RWPE2 (cell line): ENCODE measurements around the gene BDKRB2.

ENCODE experiments used
- ATAC-seq: fragments of 200-7000 bp; cut with Tn5 transposase; 3 replicates; pipeline ENCODE4 v1.9.1; 2021; ENCODE audit warnings: low read depth
- DNase-seq: peaks from one replicate; pipeline ENCODE4 v3.0.0-alpha.2; 2020; ENCODE audit warnings: low spot score
- H3K27ac ChIP-seq: fragments of 450-650 bp; 2 replicates; pipeline ENCODE4 v1.5.1; 2017; ENCODE audit warnings: mild to moderate bottlenecking; ENCODE audit not compliant: poor library complexity, severe bottlenecking
- H3K27me3 ChIP-seq: fragments of 250-450 bp; sonication (Bioruptor Pico); 2 replicates; pipeline ENCODE4 v1.5.1; 2021; ENCODE audit warnings: mild to moderate bottlenecking, moderate library complexity; ENCODE audit not compliant: insufficient read depth, poor library complexity, severe bottlenecking
- H3K36me3 ChIP-seq: fragments of 250-450 bp; sonication (Bioruptor Pico); 2 replicates; pipeline ENCODE4 v1.5.1; 2020; ENCODE audit warnings: low read depth, mild to moderate bottlenecking, moderate library complexity
- H3K4me1 ChIP-seq: fragments of 250-450 bp; sonication (Bioruptor Pico); 2 replicates; pipeline ENCODE4 v1.5.1; 2021; ENCODE audit warnings: mild to moderate bottlenecking, moderate library complexity; ENCODE audit not compliant: insufficient read depth, poor library complexity, severe bottlenecking
- H3K4me3 ChIP-seq: fragments of 250-450 bp; sonication (Bioruptor Pico); 2 replicates; pipeline ENCODE4 v1.5.1; 2021; ENCODE audit warnings: mild to moderate bottlenecking, moderate library complexity; ENCODE audit not compliant: severe bottlenecking
- H3K9me3 ChIP-seq: fragments of 250-450 bp; sonication (Bioruptor Pico); 2 replicates; pipeline ENCODE4 v1.5.1; 2021; ENCODE audit warnings: mild to moderate bottlenecking, moderate library complexity; ENCODE audit not compliant: severe bottlenecking
- TF ChIP-seq, protein P1 (sequence below): fragments of 450-650 bp; IDR thresholded peaks from one replicate; pipeline ENCODE4 v1.5.1; 2017; ENCODE audit warnings: mild to moderate bottlenecking, moderate library complexity; ENCODE audit not compliant: poor library complexity, severe bottlenecking

BDKRB2 gene

DNA sequence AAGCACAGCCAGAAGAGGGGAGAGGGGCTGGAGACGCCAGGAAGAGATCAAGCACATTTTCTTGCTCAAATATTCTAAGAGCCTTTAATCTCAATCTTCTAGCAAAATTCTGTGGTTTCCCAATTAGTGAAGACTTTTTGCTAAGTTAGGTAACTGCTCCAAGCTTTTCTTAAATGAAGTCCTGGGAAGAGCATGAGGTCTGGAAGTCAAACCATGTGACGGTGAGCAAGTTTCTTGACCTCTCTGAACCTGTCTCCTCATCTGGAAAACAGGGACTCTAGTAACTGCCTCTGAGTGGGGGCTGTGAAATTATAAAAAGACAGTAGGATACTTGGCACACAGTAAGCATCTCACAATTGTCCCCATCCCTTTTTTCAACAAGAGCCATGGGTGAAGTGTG, 75.5 kb downstream of the BDKRB2 start:
- H3K4me1 ChIP-seq = peaks cover 3% of the 10 kb centered on the region
- no peak overlapping the region for H3K4me3 ChIP-seq
- TF ChIP-seq, protein P1, sequence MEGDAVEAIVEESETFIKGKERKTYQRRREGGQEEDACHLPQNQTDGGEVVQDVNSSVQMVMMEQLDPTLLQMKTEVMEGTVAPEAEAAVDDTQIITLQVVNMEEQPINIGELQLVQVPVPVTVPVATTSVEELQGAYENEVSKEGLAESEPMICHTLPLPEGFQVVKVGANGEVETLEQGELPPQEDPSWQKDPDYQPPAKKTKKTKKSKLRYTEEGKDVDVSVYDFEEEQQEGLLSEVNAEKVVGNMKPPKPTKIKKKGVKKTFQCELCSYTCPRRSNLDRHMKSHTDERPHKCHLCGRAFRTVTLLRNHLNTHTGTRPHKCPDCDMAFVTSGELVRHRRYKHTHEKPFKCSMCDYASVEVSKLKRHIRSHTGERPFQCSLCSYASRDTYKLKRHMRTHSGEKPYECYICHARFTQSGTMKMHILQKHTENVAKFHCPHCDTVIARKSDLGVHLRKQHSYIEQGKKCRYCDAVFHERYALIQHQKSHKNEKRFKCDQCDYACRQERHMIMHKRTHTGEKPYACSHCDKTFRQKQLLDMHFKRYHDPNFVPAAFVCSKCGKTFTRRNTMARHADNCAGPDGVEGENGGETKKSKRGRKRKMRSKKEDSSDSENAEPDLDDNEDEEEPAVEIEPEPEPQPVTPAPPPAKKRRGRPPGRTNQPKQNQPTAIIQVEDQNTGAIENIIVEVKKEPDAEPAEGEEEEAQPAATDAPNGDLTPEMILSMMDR = no peak
- H3K36me3 ChIP-seq = peaks cover 8% of the 10 kb centered on the region; the same call in 1 of the 2 replicates
- H3K27me3 ChIP-seq = no peaks in the 10 kb centered on the region
- ATAC-seq (no peak), DNase-seq (no peak)
- H3K27ac ChIP-seq = no peak overlapping the region
- H3K9me3 ChIP-seq = peaks cover 7% of the 10 kb centered on the region

DNA sequence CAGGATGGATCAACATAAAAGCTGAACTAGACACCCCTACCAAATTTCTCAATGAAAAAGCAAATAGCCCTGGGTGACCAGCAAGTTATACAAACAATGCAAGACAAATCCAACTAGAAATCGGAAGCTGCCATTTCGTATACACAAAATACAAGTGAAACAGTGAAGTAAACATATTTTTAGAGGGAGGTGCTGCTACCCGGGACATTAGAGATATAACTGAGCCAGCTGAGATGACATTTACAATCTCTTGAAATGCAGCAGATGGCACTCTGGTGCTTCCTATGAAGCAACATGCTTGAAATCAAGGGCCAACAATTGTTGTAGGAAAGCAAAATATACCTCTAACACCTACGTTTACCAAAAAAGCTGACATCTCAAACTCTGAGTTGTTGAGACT, 76.8 kb downstream of the BDKRB2 start:
- Histone ChIP-seq H3K4me3 (no peak overlapping the region), H3K4me1 (no peaks in the 10 kb centered on the region), H3K27ac (no peak overlapping the region), H3K36me3 (peaks cover 13% of the 10 kb centered on the region; the same call in 1 of the 2 replicates), H3K9me3 (peaks cover 7% of the 10 kb centered on the region), H3K27me3 (no peaks in the 10 kb centered on the region)
- ATAC-seq = no peak
- TF ChIP-seq, protein P1 = peak; percentile 18
- no peak for DNase-seq

DNA sequence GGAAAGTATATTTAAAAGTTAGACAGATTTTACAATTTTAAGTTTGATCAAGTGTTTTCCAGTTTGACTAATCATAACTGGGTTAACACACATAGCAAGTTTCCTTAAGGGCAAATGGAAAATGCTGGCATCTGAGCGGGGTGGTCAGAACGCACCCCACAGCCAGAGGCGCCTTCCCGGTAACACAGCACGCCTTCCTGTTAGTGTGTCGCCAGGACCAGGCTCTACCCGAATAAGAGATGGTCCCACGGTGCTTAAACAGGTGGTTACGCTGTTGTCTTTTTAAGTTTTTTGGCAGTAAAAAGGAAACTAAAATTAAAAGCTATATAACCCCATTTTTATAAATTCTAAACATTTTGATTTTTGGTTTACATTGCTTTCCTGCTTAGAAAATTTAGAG, 79.4 kb downstream of the BDKRB2 start:
- no peaks in the 10 kb centered on the region for H3K9me3 ChIP-seq
- H3K4me3 ChIP-seq = no peak overlapping the region
- ATAC-seq (no peak), DNase-seq (no peak)
- H3K36me3 ChIP-seq = peaks cover 16% of the 10 kb centered on the region; the same call in 1 of the 2 replicates
- H3K4me1 ChIP-seq = no peaks in the 10 kb centered on the region
- H3K27ac ChIP-seq = no peak overlapping the region
- TF ChIP-seq, protein P1 = no peak
- H3K27me3 ChIP-seq = no peaks in the 10 kb centered on the region

DNA sequence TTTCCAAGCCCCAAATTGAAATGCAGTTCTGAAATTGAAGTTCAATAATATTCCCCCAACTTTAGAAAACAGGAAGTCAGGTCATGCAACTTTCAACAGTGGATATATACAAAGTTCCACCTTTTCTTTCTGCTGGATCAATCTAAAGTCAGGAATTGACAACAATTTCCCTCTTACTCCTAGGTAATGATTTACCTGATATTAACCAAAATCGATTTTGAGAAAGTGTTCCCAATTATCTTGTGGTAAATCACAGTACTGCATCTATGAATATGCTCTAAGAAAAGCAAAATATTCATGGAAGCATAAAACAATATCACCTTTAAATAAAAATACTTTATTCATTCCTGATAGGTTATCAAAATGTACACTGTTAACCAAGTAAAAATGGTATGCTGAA, 79.8 kb downstream of the BDKRB2 start:
- H3K27ac ChIP-seq = no peak overlapping the region
- H3K4me1 ChIP-seq = no peaks in the 10 kb centered on the region
- no peaks in the 10 kb centered on the region for H3K27me3 ChIP-seq
- TF ChIP-seq, protein P1 = no peak
- no peak overlapping the region for H3K4me3 ChIP-seq
- H3K36me3 ChIP-seq = peaks cover 21% of the 10 kb centered on the region; the same call in 1 of the 2 replicates
- no peaks in the 10 kb centered on the region for H3K9me3 ChIP-seq
- ATAC-seq (no peak), DNase-seq (no peak)

DNA sequence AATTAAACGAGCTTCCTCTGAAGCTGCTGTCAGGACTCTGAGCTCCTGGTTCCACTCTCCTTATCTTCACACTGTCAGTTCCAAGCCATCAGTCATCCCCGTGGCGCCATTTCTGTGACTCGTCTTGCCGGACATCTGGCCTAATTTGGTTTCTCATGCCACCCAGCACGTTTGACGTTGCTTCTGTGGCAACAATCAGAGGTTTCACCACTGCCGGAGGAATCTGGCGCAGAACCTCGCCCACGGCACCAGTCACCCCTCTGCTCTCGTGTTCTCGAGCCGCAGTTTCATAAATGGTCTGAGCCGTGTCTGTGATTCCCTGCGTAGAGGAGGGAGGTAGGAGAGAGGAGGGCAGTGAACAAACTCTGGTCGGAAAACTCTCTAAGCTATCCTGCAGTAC, 81.0 kb downstream of the BDKRB2 start:
- H3K27ac ChIP-seq = no peak overlapping the region
- H3K27me3 ChIP-seq = no peaks in the 10 kb centered on the region
- H3K36me3 ChIP-seq = peaks cover 33% of the 10 kb centered on the region
- TF ChIP-seq, protein P1 = no peak
- H3K4me1 ChIP-seq = no peaks in the 10 kb centered on the region
- no peak overlapping the region for H3K4me3 ChIP-seq
- ATAC-seq = no peak
- DNase-seq = no peak
- H3K9me3 ChIP-seq = no peaks in the 10 kb centered on the region
